ENCODE measurements around the gene OR2M5. TPM values are rescaled to one million over a fixed set of nuclear protein-coding genes. Genes with fewer than 3 reads are reported as not detected.

OR2M5 gene
- total and polyA plus RNA-seq, 2 of the 8 experiments (the other 6 are each of a cell fraction or from before 2014, with no cell fraction given), result not detected

DNA sequence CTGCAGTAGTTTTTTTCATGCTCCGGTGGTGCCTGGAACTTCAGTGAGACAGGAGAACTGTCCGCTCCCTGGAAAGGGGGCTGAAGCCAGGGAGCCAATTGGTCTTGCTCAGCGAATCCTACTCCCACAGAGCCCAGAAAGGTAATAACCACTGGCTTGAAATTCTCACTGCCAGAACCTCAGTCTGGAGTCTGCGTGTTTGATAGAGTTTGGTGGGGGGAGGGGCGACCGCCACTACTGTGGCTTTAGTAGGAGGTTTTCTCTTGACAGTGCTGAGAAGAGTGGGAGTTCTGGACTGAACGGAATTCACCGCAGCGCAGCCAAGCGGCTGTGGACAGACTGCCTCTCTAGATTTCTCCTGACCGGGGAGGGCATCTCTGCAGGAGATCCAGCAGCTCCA is 44.1 kb downstream of the OR2M5 start (continued):
- TF ChIP-seq, protein P1, sequence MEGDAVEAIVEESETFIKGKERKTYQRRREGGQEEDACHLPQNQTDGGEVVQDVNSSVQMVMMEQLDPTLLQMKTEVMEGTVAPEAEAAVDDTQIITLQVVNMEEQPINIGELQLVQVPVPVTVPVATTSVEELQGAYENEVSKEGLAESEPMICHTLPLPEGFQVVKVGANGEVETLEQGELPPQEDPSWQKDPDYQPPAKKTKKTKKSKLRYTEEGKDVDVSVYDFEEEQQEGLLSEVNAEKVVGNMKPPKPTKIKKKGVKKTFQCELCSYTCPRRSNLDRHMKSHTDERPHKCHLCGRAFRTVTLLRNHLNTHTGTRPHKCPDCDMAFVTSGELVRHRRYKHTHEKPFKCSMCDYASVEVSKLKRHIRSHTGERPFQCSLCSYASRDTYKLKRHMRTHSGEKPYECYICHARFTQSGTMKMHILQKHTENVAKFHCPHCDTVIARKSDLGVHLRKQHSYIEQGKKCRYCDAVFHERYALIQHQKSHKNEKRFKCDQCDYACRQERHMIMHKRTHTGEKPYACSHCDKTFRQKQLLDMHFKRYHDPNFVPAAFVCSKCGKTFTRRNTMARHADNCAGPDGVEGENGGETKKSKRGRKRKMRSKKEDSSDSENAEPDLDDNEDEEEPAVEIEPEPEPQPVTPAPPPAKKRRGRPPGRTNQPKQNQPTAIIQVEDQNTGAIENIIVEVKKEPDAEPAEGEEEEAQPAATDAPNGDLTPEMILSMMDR (IDR thresholded peaks at IDR 0.05; ENCODE audit: control extremely low read depth in 1 of 3, insufficient read depth in 1 of 3, low read depth in 1 of 3, low read length in 3 of 3), result no peak
- TF ChIP-seq FOSL1 (IDR thresholded peaks at IDR 0.05; ENCODE audit: insufficient read depth, low read depth, low read length), result no peak
- no peak for TF ChIP-seq SAP30 (IDR thresholded peaks at IDR 0.05; ENCODE audit: insufficient read depth, insufficient replicate concordance, low read length)
- TF ChIP-seq CHD1 (IDR thresholded peaks at IDR 0.05; ENCODE audit: low read depth, low read length), result no peak
- TF ChIP-seq EP300 (IDR thresholded peaks at IDR 0.05; ENCODE audit: borderline replicate concordance in 1 of 2, low read depth in 2 of 2, low read length in 2 of 2), result no peak
- no peak for TF ChIP-seq KDM4A (IDR thresholded peaks at IDR 0.05; ENCODE audit: low read depth, low read length, severe bottlenecking)
